H9 (cell line): ENCODE results near the gene CBX5. TPM values are rescaled to one million over a fixed set of nuclear protein-coding genes. Genes with fewer than 3 reads are reported as not detected.

Experiments
- DNase-seq: peaks from one replicate; pipeline ENCODE4 v3.0.0-alpha.2; 2017
- H2AFZ ChIP-seq: one replicate; pipeline ENCODE4 v1.6.1; 2013; ENCODE audit warnings: mild to moderate bottlenecking, low read length, control low read depth, moderate library complexity
- H2AK5ac ChIP-seq: 2 replicates; pipeline ENCODE4 v1.6.1; 2013; ENCODE audit warnings: low read length, control low read depth, mixed read lengths; ENCODE audit not compliant: insufficient read length
- H2BK120ac ChIP-seq: one replicate; pipeline ENCODE4 v1.6.1; 2013; ENCODE audit warnings: low read depth, mild to moderate bottlenecking, low read length, control low read depth, inconsistent platforms; ENCODE audit not compliant: poor library complexity, severe bottlenecking
- H2BK12ac ChIP-seq: 2 replicates; pipeline ENCODE4 v1.6.1; 2013; ENCODE audit warnings: low read length, control low read depth, mixed read lengths, low read depth; ENCODE audit not compliant: insufficient read length
- H2BK15ac ChIP-seq: 2 replicates; pipeline ENCODE4 v1.6.1; 2013; ENCODE audit warnings: low read depth, low read length, control low read depth
- H2BK20ac ChIP-seq: one replicate; pipeline ENCODE4 v1.6.1; 2013; ENCODE audit warnings: low read depth, mild to moderate bottlenecking, low read length, control low read depth, inconsistent platforms; ENCODE audit not compliant: poor library complexity, severe bottlenecking
- H2BK5ac ChIP-seq: 2 replicates; pipeline ENCODE4 v1.6.1; 2013; ENCODE audit warnings: low read length, control low read depth, mixed read lengths; ENCODE audit not compliant: insufficient read length
- H3K14ac ChIP-seq: 2 replicates; pipeline ENCODE4 v1.6.1; 2013; ENCODE audit warnings: low read length, control low read depth; ENCODE audit not compliant: insufficient read depth
- H3K18ac ChIP-seq: 2 replicates; pipeline ENCODE4 v1.6.1; 2013; ENCODE audit warnings: low read depth, mild to moderate bottlenecking, mixed read lengths, low read length, control low read depth; ENCODE audit not compliant: insufficient read length
- H3K23ac ChIP-seq: 2 replicates; pipeline ENCODE4 v1.6.1; 2013; ENCODE audit warnings: low read length, control low read depth, mixed read lengths, low read depth; ENCODE audit not compliant: insufficient read length
- H3K23me2 ChIP-seq: 2 replicates; pipeline ENCODE4 v1.6.1; 2013; ENCODE audit warnings: low read depth, mild to moderate bottlenecking, mixed read lengths, low read length, control low read depth; ENCODE audit not compliant: insufficient read length, poor library complexity, severe bottlenecking
- H3K27ac ChIP-seq: 2 replicates; pipeline ENCODE4 v1.5.1; 2013; ENCODE audit warnings: low read length, control low read depth, mixed read lengths, low read depth; ENCODE audit not compliant: insufficient read length
- H3K27me3 ChIP-seq: 2 replicates; pipeline ENCODE4 v1.6.1; 2013; ENCODE audit warnings: low read length, control low read depth, inconsistent platforms; ENCODE audit not compliant: insufficient read depth
- H3K4ac ChIP-seq: 2 replicates; pipeline ENCODE4 v1.6.1; 2013; ENCODE audit warnings: low read depth, mild to moderate bottlenecking, control low read depth, inconsistent platforms, low read length, moderate library complexity
- H3K4me1 ChIP-seq: 2 replicates; pipeline ENCODE4 v1.6.1; 2013; ENCODE audit warnings: low read length, control low read depth, inconsistent platforms; ENCODE audit not compliant: insufficient read depth
- H3K4me2 ChIP-seq: 2 replicates; pipeline ENCODE4 v1.6.1; 2013; ENCODE audit warnings: low read length, control low read depth, mixed read lengths; ENCODE audit not compliant: insufficient read length, insufficient read depth
- H3K56ac ChIP-seq: 2 replicates; pipeline ENCODE4 v1.6.1; 2013; ENCODE audit warnings: low read depth, mild to moderate bottlenecking, mixed read lengths, low read length, control low read depth; ENCODE audit not compliant: insufficient read length
- H3K79me1 ChIP-seq: 2 replicates; pipeline ENCODE4 v1.6.1; 2013; ENCODE audit warnings: low read depth, mild to moderate bottlenecking, moderate library complexity, low read length, control low read depth, inconsistent platforms; ENCODE audit not compliant: insufficient read depth, poor library complexity, severe bottlenecking
- H3K79me2 ChIP-seq: 2 replicates; pipeline ENCODE4 v1.6.1; 2013; ENCODE audit warnings: low read length, control low read depth, inconsistent platforms; ENCODE audit not compliant: insufficient read depth
- H3K9ac ChIP-seq: 2 replicates; pipeline ENCODE4 v1.6.1; 2013; ENCODE audit warnings: low read length, control low read depth, mixed read lengths; ENCODE audit not compliant: insufficient read length; ENCODE audit errors: extremely low read depth
- H3K9me3 ChIP-seq: one replicate; pipeline ENCODE4 v1.6.1; 2013; ENCODE audit warnings: low read depth, low read length, inconsistent platforms; ENCODE audit not compliant: control insufficient read depth
- H3T11ph ChIP-seq: one replicate; pipeline ENCODE4 v1.6.1; 2013; ENCODE audit warnings: mild to moderate bottlenecking, low read length, control low read depth, inconsistent platforms
- H4K20me1 ChIP-seq: one replicate; pipeline ENCODE4 v1.6.1; 2013; ENCODE audit not compliant: control insufficient read depth, insufficient read length, insufficient read depth
- H4K5ac ChIP-seq: 2 replicates; pipeline ENCODE4 v1.6.1; 2013; ENCODE audit warnings: low read depth, mild to moderate bottlenecking, mixed read lengths, low read length, control low read depth; ENCODE audit not compliant: insufficient read length
- H4K8ac ChIP-seq: replicated peaks from 2 replicates; pipeline ENCODE4 v1.6.1; 2013; ENCODE audit warnings: low read length, control low read depth, mixed read lengths, low read depth; ENCODE audit not compliant: insufficient read length
- H4K91ac ChIP-seq: 2 replicates; pipeline ENCODE4 v1.6.1; 2013; ENCODE audit warnings: low read depth, mild to moderate bottlenecking, moderate library complexity, mixed read lengths, low read length, control low read depth; ENCODE audit not compliant: insufficient read length
- H3K27ac Mint-ChIP-seq, 3 experiments: 2 replicates in 2 of 3; 3 replicates in 1 of 3; pipeline ENCODE4 v1.8.0; 2020 to 2021; ENCODE audit warnings: mixed read lengths in 3 of 3, mild to moderate bottlenecking in 1 of 3, moderate library complexity in 1 of 3
- H3K27me3 Mint-ChIP-seq: 2 replicates; pipeline ENCODE4 v1.8.0; 2021; ENCODE audit warnings: low read depth, mild to moderate bottlenecking, moderate library complexity, mixed read lengths
- H3K36me3 Mint-ChIP-seq, 3 experiments: 2 replicates in 2 of 3; 3 replicates in 1 of 3; pipeline ENCODE4 v1.8.0; 2020 to 2021; ENCODE audit warnings: low read depth in 3 of 3, mixed read lengths in 3 of 3; ENCODE audit not compliant: insufficient read depth in 1 of 3
- H3K4me1 Mint-ChIP-seq, 2 experiments: 2 replicates each; pipeline ENCODE4 v1.8.0; 2020; ENCODE audit warnings: mixed read lengths in 2 of 2
- H3K4me3 Mint-ChIP-seq, 2 experiments: 2 replicates in 1 of 2; 3 replicates in 1 of 2; pipeline ENCODE4 v1.8.0; 2020 to 2021; ENCODE audit warnings: mild to moderate bottlenecking in 2 of 2, mixed read lengths in 2 of 2, moderate library complexity in 1 of 2
- H3K9me3 Mint-ChIP-seq, 2 experiments: 2 replicates in 1 of 2; 3 replicates in 1 of 2; pipeline ENCODE4 v1.8.0; 2020; ENCODE audit warnings: mild to moderate bottlenecking in 2 of 2, mixed read lengths in 2 of 2, moderate library complexity in 1 of 2
- CTCF ChIP-seq: fragments of 200-600 bp; sonication (generic); conservative IDR thresholded peaks from 3 replicates; pipeline ENCODE4 v1.8.0; 2021; ENCODE audit warnings: antibody characterized with exemption, mild to moderate bottlenecking
- WGBS: extraction: QIAGEN DNeasy Blood & Tissue Kit; methylation state at CpG from one replicate; pipeline ENCODE4 v1.1.7; 2013; ENCODE audit warnings: missing lambda C conversion rate, low lambda C conversion rate, mixed read lengths; ENCODE audit not compliant: insufficient read length; ENCODE audit errors: extremely low coverage; 5-methylcytosine and 5-hydroxymethylcytosine counted together
- total RNA-seq: library from RNA; stranded (reverse); gene quantifications from 2 replicates; pipeline ENCODE4 v1.2.1, GENCODE V29; 2021

Gene CBX5
- total RNA-seq, 1 experiment from 2014 or later, result 206 TPM

DNA sequence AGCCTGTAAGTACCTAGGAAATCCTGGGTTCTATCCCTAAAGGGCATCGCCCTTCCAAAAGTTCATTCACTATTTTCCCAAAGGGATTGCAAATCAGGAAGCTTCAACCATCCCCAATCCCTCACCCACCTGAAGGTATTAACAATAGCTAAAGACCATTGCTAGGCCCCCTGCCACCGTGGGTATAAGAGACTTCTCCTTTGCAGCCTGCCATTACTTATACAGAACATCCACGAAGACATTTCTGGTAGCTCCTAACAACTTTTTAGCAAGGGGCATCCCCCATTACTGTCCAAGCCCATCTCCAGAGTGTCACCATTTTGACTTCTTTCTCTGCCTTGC is 90.8 kb downstream of the CBX5 start:
- no peak overlapping the region for H3T11ph ChIP-seq
- no peak overlapping the region for H2AFZ ChIP-seq
- no peak overlapping the region for H2AK5ac ChIP-seq
- H3K27ac Mint-ChIP-seq, result no peak overlapping the region
- H3K79me2 ChIP-seq, result no peaks in the 10 kb centered on the region
- no peak overlapping the region for H4K91ac ChIP-seq
- H3K9me3 ChIP-seq, result no peaks in the 10 kb centered on the region
- no peaks in the 10 kb centered on the region for H4K20me1 ChIP-seq
- H3K4me2 ChIP-seq, result peak overlapping the region; percentile 36
- H3K56ac ChIP-seq, result no peak overlapping the region
- no peaks in the 10 kb centered on the region for H3K9me3 Mint-ChIP-seq
- H3K23ac ChIP-seq, result no peak overlapping the region
- peaks cover 14% of the 10 kb centered on the region; the same call in 1 of the 2 replicates for H3K27me3 ChIP-seq
- H3K18ac ChIP-seq, result no peak overlapping the region
- peaks cover 2 to 6% of the 10 kb centered on the region in 2 experiments for H3K4me1 Mint-ChIP-seq
- H4K8ac ChIP-seq, result no peak overlapping the region
- no peak overlapping the region for H2BK20ac ChIP-seq
- H2BK12ac ChIP-seq, result no peak overlapping the region
- no peak overlapping the region for H3K9ac ChIP-seq
- H4K5ac ChIP-seq, result no peak overlapping the region
- peak overlapping the region; percentile 86 to 87; a peak in 4 of 5 replicates for H3K4me3 Mint-ChIP-seq
- no peak overlapping the region for H3K4ac ChIP-seq
- WGBS, result no CpG with 5 or more reads among the region's 3 CpGs
- no peak overlapping the region for H2BK5ac ChIP-seq
- H3K27ac ChIP-seq, result no peak overlapping the region
- no peak overlapping the region for H3K14ac ChIP-seq
- no peak overlapping the region for H2BK120ac ChIP-seq
- H3K36me3 Mint-ChIP-seq, result peaks cover 0 to 9% (median 4%) of the 10 kb centered on the region in 3 experiments; a peak in 3 of 7 replicates
- H3K79me1 ChIP-seq, result no peaks in the 10 kb centered on the region
- H2BK15ac ChIP-seq, result no peak overlapping the region
- H3K23me2 ChIP-seq, result no peaks in the 10 kb centered on the region
- no peak for TF ChIP-seq CTCF
- H3K27me3 Mint-ChIP-seq, result peaks cover 50% of the 10 kb centered on the region
- H3K4me1 ChIP-seq, result no peaks in the 10 kb centered on the region
- DNase-seq, result no peak
